HEK293T (cell line): ENCODE data around the gene NSUN2.

Experiments
- CTCF ChIA-PET: fragments of 350-600 bp; formaldehyde crosslinking; extraction: SDS; loops from one replicate; lab custom pipeline; 2021; ENCODE audit warnings: antibody characterized with exemption, inconsistent platforms; lab: Yijun Ruan, JAX
- POLR2A ChIA-PET: fragments of 350-600 bp; formaldehyde crosslinking; extraction: SDS; loops from one replicate; lab custom pipeline; 2020; ENCODE audit warnings: antibody characterized with exemption, inconsistent platforms; lab: Yijun Ruan, JAX
- DNase-seq: peaks from one replicate; pipeline ENCODE4 v3.0.0; 2012; ENCODE audit warnings: mixed read lengths; ENCODE audit errors: extremely low spot score
- ARNT ChIP-seq: fragments of 450-650 bp; IDR thresholded peaks from 2 replicates; pipeline ENCODE4 v1.6.1; 2017; ENCODE audit warnings: mild to moderate bottlenecking
- BHLHE40 ChIP-seq: fragments of 450-650 bp; IDR thresholded peaks from 2 replicates; pipeline ENCODE4 v1.6.1; 2016; ENCODE audit warnings: mild to moderate bottlenecking, moderate library complexity, borderline replicate concordance
- CTBP1 ChIP-seq: fragments of 450-650 bp; IDR thresholded peaks from 2 replicates; pipeline ENCODE4 v1.6.1; 2016; ENCODE audit warnings: borderline replicate concordance
- ELF4 ChIP-seq: fragments of 450-650 bp; IDR thresholded peaks from 2 replicates; pipeline ENCODE4 v1.6.1; 2017; ENCODE audit warnings: antibody characterized with exemption
- FOXA1 ChIP-seq: fragments of 450-650 bp; IDR thresholded peaks from 2 replicates; pipeline ENCODE4 v1.6.1; 2016; ENCODE audit warnings: mild to moderate bottlenecking
- FOXK2 ChIP-seq: fragments of 450-650 bp; IDR thresholded peaks from 2 replicates; pipeline ENCODE4 v1.6.1; 2016; ENCODE audit warnings: mild to moderate bottlenecking
- FOXM1 ChIP-seq: fragments of 450-650 bp; IDR thresholded peaks from 2 replicates; pipeline ENCODE4 v1.6.1; 2017; ENCODE audit warnings: mild to moderate bottlenecking, borderline replicate concordance
- HDGF ChIP-seq: fragments of 450-650 bp; IDR thresholded peaks from 2 replicates; pipeline ENCODE4 v1.6.1; 2017; ENCODE audit warnings: antibody characterized with exemption, borderline replicate concordance
- L3MBTL2 ChIP-seq: fragments of 450-650 bp; conservative IDR thresholded peaks from 2 replicates; pipeline ENCODE4 v1.6.1; 2016; ENCODE audit warnings: mild to moderate bottlenecking
- LEF1 ChIP-seq: fragments of 450-650 bp; IDR thresholded peaks from 2 replicates; pipeline ENCODE4 v1.6.1; 2017; ENCODE audit warnings: mild to moderate bottlenecking, borderline replicate concordance
- NFRKB ChIP-seq: fragments of 450-650 bp; IDR thresholded peaks from 2 replicates; pipeline ENCODE4 v1.6.1; 2016; ENCODE audit warnings: mild to moderate bottlenecking, moderate library complexity
- SP1 ChIP-seq: fragments of 450-650 bp; IDR thresholded peaks from 2 replicates; pipeline ENCODE4 v1.6.1; 2017
- SUZ12 ChIP-seq: fragments of 450-650 bp; IDR thresholded peaks from 2 replicates; pipeline ENCODE4 v1.6.1; 2016; ENCODE audit warnings: mild to moderate bottlenecking
- TARDBP ChIP-seq: fragments of 450-650 bp; IDR thresholded peaks from 2 replicates; pipeline ENCODE4 v1.6.1; 2016
- ZNF384 ChIP-seq: fragments of 450-650 bp; IDR thresholded peaks from 2 replicates; pipeline ENCODE4 v1.6.1; 2016
- TF ChIP-seq, protein P1 (sequence below): fragments of 450-650 bp; IDR thresholded peaks from 2 replicates; pipeline ENCODE4 v1.6.1; 2016

Gene NSUN2

DNA sequence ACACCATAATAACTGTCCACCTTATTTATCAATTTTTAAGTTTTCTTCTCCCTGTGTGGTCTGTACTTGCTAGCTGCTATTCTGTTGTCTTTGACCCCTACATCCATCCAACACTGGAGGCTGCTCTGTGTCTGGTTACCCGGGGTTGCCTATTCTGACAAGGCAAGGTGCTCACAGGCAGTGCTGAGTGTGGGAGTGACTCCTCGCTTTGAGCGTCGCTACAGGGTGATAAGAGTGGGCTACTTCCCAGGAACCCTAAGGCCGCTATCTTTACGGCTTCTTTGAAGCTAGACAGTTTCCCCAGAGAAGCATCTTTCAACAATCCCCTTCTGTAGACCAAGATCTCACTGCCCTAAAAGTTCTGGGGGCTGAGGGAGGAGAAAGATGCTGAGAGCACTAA is 35.3 kb downstream of the NSUN2 start:
- ChIA-PET CTCF (no interaction called here), POLR2A (no interaction called here)
- no peak for DNase-seq
- TF ChIP-seq ZNF384 (no peak), FOXK2 (no peak)

DNA sequence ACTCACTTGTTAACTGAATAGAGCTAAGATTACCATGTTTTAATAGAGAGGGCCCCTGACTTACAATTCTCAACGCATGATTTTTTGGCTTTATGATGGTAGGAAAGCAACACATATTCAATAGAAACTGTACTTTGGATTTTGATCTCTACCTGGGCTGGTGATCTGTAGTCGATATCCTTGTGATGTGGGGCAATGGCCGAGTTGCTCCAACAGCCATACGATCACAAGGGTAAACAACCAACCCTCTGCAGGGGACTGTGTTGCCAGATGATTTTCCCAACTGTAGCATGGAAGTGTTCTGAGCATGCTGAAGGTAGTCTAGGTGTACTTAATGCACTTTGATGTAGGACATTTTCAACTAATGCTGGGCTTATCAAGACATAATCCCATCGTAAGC is 36.5 kb downstream of the NSUN2 start:
- POLR2A ChIA-PET: no interaction called here
- CTCF ChIA-PET: no interaction called here
- TF ChIP-seq BHLHE40 (no peak), ARNT (no peak), TARDBP (no peak), NFRKB (no peak), ELF4 (no peak), FOXK2 (no peak), CTBP1 (no peak), SP1 (no peak), LEF1 (no peak), HDGF (no peak)
- TF ChIP-seq, protein P1, sequence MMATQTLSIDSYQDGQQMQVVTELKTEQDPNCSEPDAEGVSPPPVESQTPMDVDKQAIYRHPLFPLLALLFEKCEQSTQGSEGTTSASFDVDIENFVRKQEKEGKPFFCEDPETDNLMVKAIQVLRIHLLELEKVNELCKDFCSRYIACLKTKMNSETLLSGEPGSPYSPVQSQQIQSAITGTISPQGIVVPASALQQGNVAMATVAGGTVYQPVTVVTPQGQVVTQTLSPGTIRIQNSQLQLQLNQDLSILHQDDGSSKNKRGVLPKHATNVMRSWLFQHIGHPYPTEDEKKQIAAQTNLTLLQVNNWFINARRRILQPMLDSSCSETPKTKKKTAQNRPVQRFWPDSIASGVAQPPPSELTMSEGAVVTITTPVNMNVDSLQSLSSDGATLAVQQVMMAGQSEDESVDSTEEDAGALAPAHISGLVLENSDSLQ: no peak
- no peak for DNase-seq

DNA sequence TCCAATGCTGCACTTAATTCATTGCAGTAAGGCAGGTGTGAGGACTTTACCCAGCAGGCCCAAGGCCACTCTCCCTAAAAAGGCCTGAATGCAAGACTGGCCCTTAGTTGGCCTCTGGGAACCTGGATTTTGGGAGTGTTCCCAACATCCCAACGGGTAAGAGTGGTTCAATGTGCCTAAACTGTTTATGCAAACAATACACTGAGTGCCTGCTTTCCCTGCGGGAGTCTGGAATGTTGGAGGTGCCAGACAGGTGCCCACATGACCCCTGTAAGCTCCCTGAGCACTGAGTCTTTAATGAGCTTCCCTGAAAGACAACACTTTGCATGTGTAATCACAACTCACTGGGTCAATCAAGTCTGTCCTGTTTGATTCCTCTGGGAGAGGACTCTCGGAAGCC is 37.4 kb downstream of the NSUN2 start:
- DNase-seq: no peak
- POLR2A ChIA-PET: no interaction called here
- TF ChIP-seq, protein P1: no peak
- TF ChIP-seq FOXA1 (no peak), SP1 (no peak), SUZ12 (no peak), ELF4 (no peak), CTBP1 (no peak), NFRKB (no peak), ARNT (no peak), L3MBTL2 (no peak), HDGF (no peak), FOXK2 (no peak), LEF1 (no peak), TARDBP (no peak), FOXM1 (no peak), ZNF384 (no peak)
- CTCF ChIA-PET: no interaction called here

DNA sequence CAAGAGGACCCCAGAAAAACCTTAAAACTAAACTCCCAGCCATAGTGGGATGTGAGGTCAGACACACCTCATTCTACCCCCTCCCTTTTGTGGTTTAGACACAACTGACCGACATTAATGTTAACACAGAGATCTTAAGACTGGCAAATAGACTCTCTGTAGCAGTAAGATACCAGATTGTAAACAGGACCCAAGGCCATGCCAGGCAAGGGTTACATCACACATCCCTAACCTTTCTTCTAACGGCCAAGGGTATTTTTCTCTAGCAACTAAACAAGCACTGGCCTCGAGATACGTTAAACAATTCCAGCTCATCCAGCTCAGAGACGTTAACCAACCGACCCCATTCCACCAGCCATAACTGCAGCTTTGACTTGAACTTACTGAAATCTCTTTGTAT is 38.8 kb downstream of the NSUN2 start:
- TF ChIP-seq, protein P1: no peak
- no peak for TF ChIP-seq TARDBP
- TF ChIP-seq NFRKB: no peak
- no peak for TF ChIP-seq ARNT
- no peak for TF ChIP-seq ELF4
- TF ChIP-seq FOXK2: no peak
- ChIA-PET POLR2A (no interaction called here), CTCF (no interaction called here)
- no peak for DNase-seq

DNA sequence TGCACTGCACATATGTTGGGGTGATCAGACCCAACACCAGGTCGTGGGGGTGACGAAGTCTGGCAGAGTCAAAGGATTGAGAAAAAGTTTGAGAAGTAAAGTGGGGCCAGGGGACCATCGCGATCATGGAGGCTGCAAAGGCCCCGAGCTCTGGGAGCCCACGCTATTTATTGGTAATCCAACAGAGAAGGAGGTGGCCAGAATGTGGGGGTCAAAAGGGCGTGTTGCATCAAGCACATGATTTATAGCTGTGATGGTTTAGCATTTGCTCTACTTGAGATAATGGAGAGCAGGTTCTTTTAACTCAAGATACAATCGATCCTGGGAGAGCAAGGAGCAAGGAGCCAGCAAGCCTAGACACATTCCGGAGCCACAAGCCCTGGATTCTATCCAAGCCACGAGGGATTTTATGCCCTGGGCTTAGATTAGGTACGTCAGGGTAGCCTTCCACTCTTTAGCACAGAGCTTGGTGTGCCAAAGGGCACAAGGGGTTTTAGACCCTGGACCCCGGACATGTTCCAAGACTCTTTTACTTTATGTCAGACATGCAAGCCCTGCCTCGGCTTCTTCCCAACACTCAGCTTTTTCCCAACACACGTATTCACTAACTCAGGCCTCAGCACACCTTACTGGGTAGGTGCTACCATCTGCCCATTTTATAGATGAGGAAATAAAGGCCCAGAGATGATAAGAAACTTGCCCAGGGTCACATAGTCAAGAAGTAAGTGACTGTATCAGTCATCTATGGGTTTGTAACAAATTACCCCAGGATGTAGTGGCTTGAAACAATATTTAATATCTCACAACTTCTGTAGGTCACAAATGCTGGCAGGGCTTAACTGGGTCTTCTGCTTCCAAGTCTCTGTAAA is 39.5 kb downstream of the NSUN2 start:
- POLR2A ChIA-PET: no interaction called here
- DNase-seq: no peak
- CTCF ChIA-PET: no interaction called here

DNA sequence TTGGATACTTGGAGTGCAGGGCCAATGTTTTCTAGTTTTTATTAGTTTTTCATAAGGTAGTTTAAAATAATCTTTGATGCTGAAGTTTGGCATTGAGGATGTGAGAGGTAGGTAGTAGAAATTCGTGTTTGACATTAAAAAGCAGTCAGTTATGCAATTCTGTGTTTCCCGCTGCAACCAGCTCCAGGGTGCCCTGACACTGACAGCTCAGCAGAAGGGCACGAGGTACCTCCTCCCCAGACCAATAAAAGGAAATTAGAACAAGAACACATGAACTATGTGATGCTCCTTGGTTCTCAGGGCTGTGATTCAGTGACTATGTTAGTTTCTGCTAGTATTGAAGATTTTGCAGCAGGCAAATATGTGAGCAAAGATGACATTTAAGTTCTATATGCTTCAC is 40.2 kb downstream of the NSUN2 start:
- POLR2A ChIA-PET: no interaction called here
- DNase-seq: no peak
- CTCF ChIA-PET: no interaction called here
- no peak for TF ChIP-seq SUZ12
- TF ChIP-seq ELF4: no peak

More for the DNA sequence above, 39.5 kb downstream of the NSUN2 start:
- TF ChIP-seq L3MBTL2 (no peak), HDGF (no peak), SP1 (no peak), NFRKB (no peak), SUZ12 (no peak)

DNA sequence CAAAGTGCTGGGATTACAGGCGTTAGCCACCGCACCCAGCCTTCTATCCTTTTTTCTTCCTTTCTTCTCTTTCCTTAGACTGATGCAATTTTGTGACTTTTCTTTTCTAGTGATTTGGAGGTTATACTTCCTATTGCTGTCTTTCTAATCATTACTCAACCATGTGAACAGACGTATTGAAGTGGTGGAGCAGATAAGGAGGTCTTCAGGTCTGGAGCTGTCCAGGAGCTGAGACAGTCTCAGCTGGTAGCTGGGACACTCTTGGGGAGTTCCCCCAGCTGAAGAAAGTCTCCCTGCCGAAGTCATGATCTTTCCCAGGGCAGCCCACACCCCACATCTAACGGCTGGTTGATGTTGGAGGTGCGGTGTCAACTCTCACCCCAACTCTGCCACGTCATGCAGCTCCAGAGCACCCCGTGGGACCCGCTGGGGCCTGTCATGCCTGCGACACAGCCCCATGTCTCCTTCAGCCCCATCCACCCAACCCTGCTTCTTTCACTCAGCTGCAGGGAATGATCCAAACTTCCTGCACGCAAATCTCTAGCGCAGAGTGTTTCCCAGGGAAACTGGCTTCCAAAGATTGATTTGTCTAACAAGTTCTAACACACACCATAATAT is 41.1 kb downstream of the NSUN2 start:
- ChIA-PET POLR2A (no interaction called here), CTCF (no interaction called here)
- TF ChIP-seq ELF4 (no peak), FOXA1 (no peak), FOXM1 (no peak), HDGF (no peak)
- DNase-seq: no peak
